ENCODE measurements around the gene ARFRP1. TPM values are rescaled to one million over a fixed set of nuclear protein-coding genes. Genes with fewer than 3 reads are reported as not detected.

The ARFRP1 gene
- total RNA-seq, 1 experiment from 2014 or later = 65.4 TPM

DNA sequence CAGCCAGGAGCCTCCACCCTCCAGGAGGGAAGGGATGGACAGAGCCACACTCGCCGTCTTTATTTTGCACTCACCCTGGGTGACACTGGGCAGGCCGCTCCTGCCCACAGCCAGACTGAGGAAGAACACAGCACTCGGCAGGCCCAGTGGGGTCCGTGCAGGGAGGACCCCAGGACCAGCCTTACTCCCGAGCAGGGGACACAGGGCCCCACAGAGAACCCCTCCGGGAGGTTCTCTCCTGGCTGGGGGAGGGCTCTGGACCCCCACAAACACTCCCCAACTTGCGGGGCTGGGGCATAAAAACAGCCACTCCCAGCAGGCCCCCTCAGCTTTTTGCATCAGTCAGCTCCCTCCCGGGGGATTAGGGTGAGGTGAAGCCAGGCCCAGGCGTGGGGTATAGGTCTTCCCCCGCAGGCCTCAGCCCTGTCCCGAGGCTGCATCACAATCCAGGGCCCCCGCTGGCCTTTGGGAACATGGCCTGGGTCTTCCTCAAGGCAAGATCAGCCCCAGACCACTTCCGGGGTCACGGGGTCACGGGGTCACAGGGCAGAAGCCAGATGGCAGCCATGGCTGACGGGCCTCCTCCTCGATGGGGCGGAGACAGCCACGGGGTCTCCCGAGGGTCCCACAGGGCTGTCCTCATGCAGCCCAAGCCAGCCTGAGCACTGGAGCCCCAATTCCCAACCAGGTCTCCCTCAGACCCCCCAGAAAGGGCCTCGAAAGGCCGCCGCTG, 8.1 kb downstream of the ARFRP1 start:
- H3K27me3 Mint-ChIP-seq (ENCODE audit: insufficient read depth, unreplicated experiment) = no peaks in the 10 kb centered on the region
- BruUV-seq (replicated peaks) = TSS peak; percentile 50
- DNase-seq (ENCODE audit: unreplicated experiment) = peak; percentile 35
- no peaks in the 10 kb centered on the region for H3K9me3 Mint-ChIP-seq (ENCODE audit: unreplicated experiment)
- peak overlapping the region; percentile 75 for H3K27ac Mint-ChIP-seq (ENCODE audit: low read depth, unreplicated experiment)
- POLR2A ChIA-PET = interaction anchor here (0.7 to 5.4 kb wide), 19 partner anchors 8 to 362 kb away, joined by 3 to 79 read pairs (median 5); partner anchors contain the start of genes ARFRP1, PRPF6, PTK6 and RTEL1
- intact Hi-C loops (cut with micrococcal nuclease) = loop anchor here (2.0 to 5.0 kb wide), 3 partner anchors 17 to 162 kb away; partner anchors contain the start of genes PTK6 and RTEL1
- TF ChIP-seq, protein P1, sequence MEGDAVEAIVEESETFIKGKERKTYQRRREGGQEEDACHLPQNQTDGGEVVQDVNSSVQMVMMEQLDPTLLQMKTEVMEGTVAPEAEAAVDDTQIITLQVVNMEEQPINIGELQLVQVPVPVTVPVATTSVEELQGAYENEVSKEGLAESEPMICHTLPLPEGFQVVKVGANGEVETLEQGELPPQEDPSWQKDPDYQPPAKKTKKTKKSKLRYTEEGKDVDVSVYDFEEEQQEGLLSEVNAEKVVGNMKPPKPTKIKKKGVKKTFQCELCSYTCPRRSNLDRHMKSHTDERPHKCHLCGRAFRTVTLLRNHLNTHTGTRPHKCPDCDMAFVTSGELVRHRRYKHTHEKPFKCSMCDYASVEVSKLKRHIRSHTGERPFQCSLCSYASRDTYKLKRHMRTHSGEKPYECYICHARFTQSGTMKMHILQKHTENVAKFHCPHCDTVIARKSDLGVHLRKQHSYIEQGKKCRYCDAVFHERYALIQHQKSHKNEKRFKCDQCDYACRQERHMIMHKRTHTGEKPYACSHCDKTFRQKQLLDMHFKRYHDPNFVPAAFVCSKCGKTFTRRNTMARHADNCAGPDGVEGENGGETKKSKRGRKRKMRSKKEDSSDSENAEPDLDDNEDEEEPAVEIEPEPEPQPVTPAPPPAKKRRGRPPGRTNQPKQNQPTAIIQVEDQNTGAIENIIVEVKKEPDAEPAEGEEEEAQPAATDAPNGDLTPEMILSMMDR (IDR thresholded peaks at IDR 0.05; ENCODE audit: unreplicated experiment) = no peak
- H3K36me3 Mint-ChIP-seq (ENCODE audit: insufficient read depth, unreplicated experiment) = peaks cover 53% of the 10 kb centered on the region
- peaks cover 17% of the 10 kb centered on the region for H3K4me1 Mint-ChIP-seq (ENCODE audit: insufficient read depth, unreplicated experiment)
- peak overlapping the region; percentile 72 for H3K4me3 Mint-ChIP-seq (ENCODE audit: unreplicated experiment)
- CTCF ChIA-PET = interaction anchor here (1.3 to 2.0 kb wide), 3 partner anchors 7 to 162 kb away, joined by 5 to 7 read pairs (median 6); partner anchors contain the start of genes ARFRP1, PTK6 and ZGPAT

DNA sequence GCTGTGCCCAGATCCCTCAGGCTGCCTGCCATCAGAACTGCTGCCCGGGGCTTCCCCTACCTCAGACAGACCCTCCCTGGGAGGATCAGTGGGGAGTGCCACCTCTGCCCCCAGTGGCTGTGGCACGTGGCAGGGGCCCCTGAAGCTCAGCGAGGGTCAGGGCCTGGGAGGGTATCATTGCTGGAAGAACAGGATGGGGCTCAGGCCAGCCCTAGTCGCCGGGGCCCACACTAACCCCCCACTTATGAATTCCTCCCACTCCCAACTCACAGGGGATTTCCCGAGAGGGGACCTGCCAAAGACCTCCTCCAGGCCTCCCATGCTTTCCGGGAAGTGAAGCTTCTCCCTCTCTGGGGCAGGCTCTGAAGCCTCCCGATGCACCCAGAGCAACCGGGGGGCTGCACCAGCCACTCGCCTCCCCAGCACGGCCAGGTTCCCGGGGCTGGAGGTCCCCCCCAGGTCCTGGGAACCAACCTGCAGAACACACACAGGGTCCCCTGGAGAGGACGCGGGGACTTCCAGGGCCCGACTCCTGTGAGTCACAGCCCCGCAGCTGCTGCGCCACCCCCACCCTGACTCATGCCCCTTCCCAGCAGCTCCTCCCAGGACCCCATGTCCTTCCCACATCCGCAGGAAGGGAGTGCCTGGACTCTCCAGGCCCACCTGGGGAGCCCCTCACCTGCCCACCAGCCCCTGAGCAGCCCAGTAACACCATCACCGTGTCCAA, 8.9 kb downstream of the ARFRP1 start:
- intact Hi-C loops (cut with micrococcal nuclease) = loop anchor here (2.0 to 5.0 kb wide), 3 partner anchors 16 to 162 kb away; partner anchors contain the start of genes PTK6 and RTEL1
- TF ChIP-seq, protein P1 (IDR thresholded peaks at IDR 0.05; ENCODE audit: unreplicated experiment) = no peak
- Mint-ChIP-seq H3K27me3 (ENCODE audit: insufficient read depth, unreplicated experiment) (no peaks in the 10 kb centered on the region), H3K9me3 (ENCODE audit: unreplicated experiment) (no peaks in the 10 kb centered on the region), H3K27ac (ENCODE audit: low read depth, unreplicated experiment) (peak overlapping the region; percentile 75), H3K36me3 (ENCODE audit: insufficient read depth, unreplicated experiment) (peaks cover 60% of the 10 kb centered on the region), H3K4me3 (ENCODE audit: unreplicated experiment) (peak overlapping the region; percentile 72), H3K4me1 (ENCODE audit: insufficient read depth, unreplicated experiment) (peaks cover 17% of the 10 kb centered on the region)
- CTCF ChIA-PET = interaction anchor here (0.7 to 2.0 kb wide), 5 partner anchors 8 to 161 kb away, joined by 3 to 7 read pairs (median 5); partner anchors contain the start of genes ARFRP1, PTK6, STMN3 and ZGPAT
- DNase-seq (ENCODE audit: unreplicated experiment) = peak; percentile 94
- no TSS peak for BruUV-seq (replicated peaks)
- POLR2A ChIA-PET = interaction anchor here (0.6 to 5.4 kb wide), 26 partner anchors 9 to 363 kb away, joined by 3 to 79 read pairs (median 4); partner anchors contain the start of genes ARFRP1, GMEB2, PRPF6 and PTK6

DNA sequence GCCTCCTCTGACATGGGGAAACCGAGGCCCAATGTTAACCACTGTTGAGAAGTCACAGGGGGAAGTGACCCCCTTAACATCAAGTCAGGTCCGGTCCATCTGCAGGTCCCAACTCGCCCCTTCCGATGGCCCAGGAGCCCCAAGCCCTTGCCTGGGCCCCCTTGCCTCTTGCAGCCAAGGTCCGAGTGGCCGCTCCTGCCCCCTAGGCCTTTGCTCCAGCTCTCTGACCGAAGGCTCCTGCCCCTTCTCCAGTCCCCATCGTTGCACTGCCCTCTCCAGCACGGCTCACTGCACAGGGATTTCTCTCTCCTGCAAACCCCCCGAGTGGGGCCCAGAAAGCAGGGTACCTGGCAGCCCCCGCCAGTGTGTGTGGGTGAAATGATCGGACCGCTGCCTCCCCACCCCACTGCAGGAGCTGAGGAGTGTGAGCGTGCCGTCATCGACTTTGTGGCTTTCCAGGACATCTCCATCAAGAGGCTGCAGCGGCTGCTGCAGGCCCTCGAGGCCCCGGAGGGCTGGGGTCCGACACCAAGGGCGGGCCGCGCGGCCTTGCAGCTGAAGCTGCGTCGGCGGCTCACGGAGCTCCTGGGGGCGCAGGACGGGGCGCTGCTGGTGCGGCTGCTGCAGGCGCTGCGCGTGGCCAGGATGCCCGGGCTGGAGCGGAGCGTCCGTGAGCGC, 9.8 kb downstream of the ARFRP1 start:
- no peaks in the 10 kb centered on the region for H3K9me3 Mint-ChIP-seq (ENCODE audit: unreplicated experiment)
- H3K27me3 Mint-ChIP-seq (ENCODE audit: insufficient read depth, unreplicated experiment) = no peaks in the 10 kb centered on the region
- intact Hi-C loops (cut with micrococcal nuclease) = loop anchor here (2.0 to 5.0 kb wide), 4 partner anchors 15 to 161 kb away; partner anchors contain the start of genes PTK6 and RTEL1
- peak overlapping the region; percentile 72 for H3K4me3 Mint-ChIP-seq (ENCODE audit: unreplicated experiment)
- TF ChIP-seq, protein P1 (IDR thresholded peaks at IDR 0.05; ENCODE audit: unreplicated experiment) = no peak
- DNase-seq (ENCODE audit: unreplicated experiment) = peak; percentile 44
- no peak overlapping the region for H3K27ac Mint-ChIP-seq (ENCODE audit: low read depth, unreplicated experiment)
- ChIA-PET POLR2A (interaction anchor here (0.6 to 5.4 kb wide), 22 partner anchors 9 to 347 kb away, joined by 3 to 79 read pairs (median 5); partner anchors contain the start of genes ARFRP1, GMEB2, PPDPF and PRPF6), CTCF (interaction anchor here (0.7 to 2.0 kb wide), 5 partner anchors 9 to 160 kb away, joined by 3 to 7 read pairs (median 5); partner anchors contain the start of genes ARFRP1, PTK6, STMN3 and ZGPAT)
- BruUV-seq (replicated peaks) = no TSS peak
- peaks cover 59% of the 10 kb centered on the region for H3K36me3 Mint-ChIP-seq (ENCODE audit: insufficient read depth, unreplicated experiment)
- peaks cover 15% of the 10 kb centered on the region for H3K4me1 Mint-ChIP-seq (ENCODE audit: insufficient read depth, unreplicated experiment)

Data from MCF 10A (cell line).